ENCODE results near the gene CASZ1. TPM values are rescaled to one million over a fixed set of nuclear protein-coding genes. Genes with fewer than 3 reads are reported as not detected.

Gene CASZ1
- total and polyA plus RNA-seq, 9 of the 15 experiments (the other 6 are each of a cell fraction or from before 2014, with no cell fraction given), result 0.01 to 4.0 (median 0.76) TPM; not detected in 1

- Histone ChIP-seq H3K79me2 (ENCODE audit: control insufficient read depth, insufficient read depth, low read length) (no peaks in the 10 kb centered on the region), H3K4me2 (ENCODE audit: insufficient read depth, low read length) (no peak overlapping the region), H3K27me3 (ENCODE audit: control insufficient read depth in 2 of 2, insufficient read depth in 2 of 2, low read length in 2 of 2) (peaks cover 36 to 82% of the 10 kb centered on the region in 2 experiments), H3K27ac (ENCODE audit: extremely low read depth, low read depth, low read length) (no peak overlapping the region), H3K9me1 (ENCODE audit: control insufficient read depth, insufficient read depth, low read length) (no peaks in the 10 kb centered on the region), H3K4me3 (no peak overlapping the region), H3K9ac (ENCODE audit: insufficient read depth in 1 of 2, low read depth in 2 of 2, low read length in 2 of 2) (no peak overlapping the region), H2AFZ (ENCODE audit: low read depth, low read length) (no peak overlapping the region), H3K36me3 (ENCODE audit: control insufficient read depth, insufficient read depth, low read length) (no peaks in the 10 kb centered on the region), H3K9me3 (replicated peaks; ENCODE audit: control insufficient read depth, insufficient read depth, low read depth, low read length) (peaks cover 3% of the 10 kb centered on the region; the same call in 1 of the 2 replicates), H4K20me1 (replicated peaks; ENCODE audit: control insufficient read depth, insufficient read depth, low read length) (peaks cover 32% of the 10 kb centered on the region), H3K4me1 (replicated peaks in 1 of 2; ENCODE audit: control insufficient read depth in 2 of 2, insufficient read depth in 2 of 2, low read length in 2 of 2) (peaks cover 0 to 59% of the 10 kb centered on the region in 2 experiments; a peak in 2 of 5 replicates)
- FAIRE-seq (no peak), DNase-seq (ENCODE audit: extremely low read depth in 1 of 4, low spot score in 3 of 4) (no peak), ATAC-seq (no peak)
- ChIA-PET CTCF (ENCODE audit: low intra/inter-chr PET ratio) (no interaction called here), POLR2A (no interaction called here)
- in situ Hi-C loops (cut with MboI) (no loop called here), intact Hi-C loops (cut with micrococcal nuclease) (no loop called here)
- TF ChIP-seq RBBP5 (IDR thresholded peaks at IDR 0.05; ENCODE audit: borderline replicate concordance, insufficient read depth, low read length, poor library complexity, severe bottlenecking) (no peak), SIX5 (IDR thresholded peaks at IDR 0.05; ENCODE audit: borderline replicate concordance in 1 of 2, insufficient read depth in 1 of 2, low read depth in 1 of 2, low read length in 2 of 2) (no peak), NRF1 (conservative IDR thresholded peaks at IDR 0.05 in 1 of 2, IDR thresholded peaks at IDR 0.05 in 1 of 2) (0 out of 4 replicates have a peak, but pooled peaks of 1 of the 2 experiments have one; percentile 11)
- BruUV-seq (replicated peaks), result no TSS peak
- WGBS (ENCODE audit: insufficient coverage, low coverage, missing lambda C conversion rate), result 6% methylated on average over 20 of the region's 26 CpGs
Measured at GRCh38 chr1:10662824-10663677, 133.4 kb downstream of the CASZ1 start.
